Stimulated activated CD4-positive, alpha-beta T cell treated with anti-CD3 and anti-CD28 coated beads, Interleukin-4, amount 100 ng/mL, for 4 hours (primary cell): ENCODE data around the gene MS4A6A.
"Not testable (repeated sequence)": the region's sequence is repeated elsewhere in the genome, so short reads cannot be mapped to it uniquely, and the experiment has no call there.

Experiments
- DNase-seq, 2 experiments: peaks; one replicate each; pipeline ENCODE4 v3.0.0-alpha.2; 2020

The MS4A6A gene

DNA sequence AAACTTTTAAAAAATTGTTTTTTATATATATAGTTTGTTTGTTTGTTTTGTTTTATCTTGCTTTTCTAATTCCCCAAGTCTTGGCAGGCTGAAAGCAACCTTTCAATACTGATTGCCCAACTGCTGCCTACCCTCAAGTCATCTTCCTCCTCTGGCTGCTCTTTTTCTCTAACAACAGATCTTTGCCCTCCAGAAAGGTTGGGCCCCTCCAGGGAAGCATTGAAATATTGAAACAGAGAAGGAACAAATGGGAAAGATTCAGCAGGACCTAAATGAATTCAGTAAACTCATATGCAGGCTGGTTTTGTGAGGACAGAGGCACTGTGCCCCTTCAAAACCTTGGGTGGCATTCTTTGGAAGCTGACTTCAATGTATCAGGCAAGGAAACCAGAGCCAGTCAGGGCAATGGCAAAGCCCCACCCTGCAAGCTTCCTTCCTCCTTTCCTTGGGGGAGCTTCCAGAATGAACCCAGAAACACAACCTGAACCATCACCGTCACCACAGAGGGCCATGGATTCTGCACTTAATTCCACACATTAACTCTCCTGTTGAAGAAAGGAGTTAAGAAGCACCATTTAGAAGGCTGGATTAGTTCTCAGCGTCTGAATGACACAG is 815 bp upstream of the MS4A6A start:
- DNase-seq, result no peak

DNA sequence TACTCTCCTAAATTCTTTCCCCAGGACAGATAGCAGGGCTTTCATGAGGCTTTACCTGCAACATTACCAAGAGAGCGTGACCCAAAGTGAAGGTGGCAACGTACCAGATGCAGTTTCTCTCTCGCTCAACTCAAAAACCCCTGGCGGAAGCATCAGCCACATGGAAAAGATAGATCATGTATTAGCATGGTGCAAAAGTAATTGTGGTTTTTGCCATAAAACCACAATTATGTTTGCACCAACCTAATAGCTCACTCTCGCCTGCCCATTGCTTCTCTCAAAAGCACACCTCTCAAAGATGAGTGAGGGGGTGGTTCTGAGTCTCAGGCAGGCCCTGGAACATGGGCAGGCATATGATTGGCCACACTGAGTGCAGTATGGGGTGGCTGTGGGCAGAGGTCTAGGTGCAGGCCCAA is 7.0 kb downstream of the MS4A6A start:
- DNase-seq, result no peak

DNA sequence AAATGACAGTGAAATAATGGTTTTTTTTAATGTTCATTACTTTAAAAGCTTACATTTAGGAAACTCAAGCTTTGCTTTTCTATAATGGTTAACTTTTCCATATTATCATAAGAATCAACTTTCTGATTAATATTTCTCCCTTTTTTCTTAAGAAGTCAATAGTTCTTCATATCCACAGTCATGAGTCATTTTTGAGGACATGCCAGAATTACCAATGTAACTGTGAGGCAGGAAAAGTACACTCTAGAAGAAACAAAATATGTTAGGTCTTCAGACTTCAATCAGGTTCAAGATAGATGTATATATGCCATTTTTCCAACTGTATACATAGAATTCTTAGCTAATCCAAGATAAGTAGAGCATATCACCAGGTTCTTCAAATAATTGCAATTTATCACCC is 10.9 kb downstream of the MS4A6A start:
- no peak for DNase-seq

DNA sequence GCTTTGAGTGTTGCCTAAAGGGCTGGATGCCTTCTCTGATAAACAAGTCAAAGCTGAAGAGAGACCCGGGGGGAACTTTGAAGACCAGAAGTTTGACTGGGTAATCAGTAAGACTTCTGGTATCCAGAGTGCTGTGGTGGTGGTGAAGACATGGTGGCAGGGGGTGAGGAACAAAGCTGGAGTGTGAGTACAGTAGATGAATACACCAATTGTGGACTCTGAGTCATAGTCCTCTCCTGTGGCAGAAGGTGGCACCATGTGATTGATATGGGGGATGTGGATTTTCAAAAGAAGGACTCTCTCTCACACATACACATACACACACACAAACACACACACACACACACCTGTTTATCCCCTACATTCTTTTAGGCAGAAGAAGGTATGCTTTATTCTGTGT is 12.3 kb downstream of the MS4A6A start:
- DNase-seq, result no peak

DNA sequence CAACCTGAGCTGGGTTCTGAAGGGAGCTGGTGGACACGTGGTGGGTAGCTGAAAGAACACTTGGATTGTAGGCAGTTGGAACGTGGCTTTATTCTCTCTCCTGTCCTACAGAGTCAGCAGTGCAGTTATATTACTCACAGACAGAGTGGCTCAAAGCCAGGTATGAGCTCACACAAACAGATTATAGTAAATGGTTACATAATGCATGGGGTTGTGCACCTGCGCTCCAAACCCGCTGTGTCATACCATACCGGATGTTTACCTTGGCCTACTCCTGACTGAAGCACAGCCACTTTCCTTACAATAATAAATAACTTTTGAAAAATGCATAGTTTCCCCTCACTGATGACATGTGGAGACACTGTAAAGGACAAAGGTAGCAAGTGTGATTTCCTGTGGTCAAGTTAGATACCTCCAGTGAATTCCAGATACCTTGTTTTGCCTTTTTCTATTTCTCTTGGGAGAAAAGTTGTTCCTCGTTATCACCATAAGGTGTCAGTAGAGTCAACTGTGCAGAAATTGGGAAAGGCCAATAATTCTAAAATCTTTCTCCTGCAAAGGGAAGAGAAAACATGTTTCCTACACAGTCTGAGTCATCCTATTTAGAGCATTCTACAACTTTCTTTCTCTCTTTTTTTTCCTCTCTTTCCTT is 13.5 kb downstream of the MS4A6A start:
- DNase-seq, result no peak

DNA sequence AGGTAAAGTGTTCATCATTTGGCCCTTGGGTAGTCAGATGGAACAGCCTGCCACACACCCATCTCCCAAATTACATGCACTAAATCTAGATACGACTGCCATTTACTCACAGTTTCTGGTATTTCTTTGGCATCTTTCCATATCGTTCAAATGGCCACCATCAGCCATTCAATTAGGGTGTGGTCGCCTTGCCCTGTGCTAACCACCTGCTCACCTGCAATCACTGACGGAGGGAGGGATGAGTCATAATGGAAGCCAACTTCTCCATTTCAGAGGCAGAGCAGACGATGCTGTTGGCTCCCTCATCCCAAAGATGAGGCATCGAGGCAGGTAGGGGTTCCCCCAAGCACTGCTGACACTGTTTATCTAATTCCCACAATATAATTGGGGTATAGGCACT is 14.6 kb downstream of the MS4A6A start:
- DNase-seq, result no peak

DNA sequence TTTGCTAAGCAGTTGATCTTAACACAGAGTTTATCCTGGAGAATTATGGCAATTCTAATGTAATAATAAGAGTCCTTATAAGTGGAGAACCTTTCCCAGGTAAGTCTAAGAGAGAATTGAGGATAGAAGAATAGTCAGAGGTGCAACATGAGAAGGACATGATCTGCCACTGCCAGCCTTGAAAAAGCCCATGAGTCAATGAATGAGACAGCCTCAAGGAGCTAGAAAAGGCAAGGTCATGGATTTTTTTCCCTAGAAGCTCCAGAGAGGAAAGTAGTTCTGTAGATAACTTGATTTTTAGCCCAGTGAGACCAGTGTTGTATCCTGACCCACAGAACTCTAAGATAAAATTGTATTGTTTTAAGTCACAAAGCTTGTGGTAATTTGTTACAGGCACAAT is 16.9 kb downstream of the MS4A6A start:
- no peak for DNase-seq

DNA sequence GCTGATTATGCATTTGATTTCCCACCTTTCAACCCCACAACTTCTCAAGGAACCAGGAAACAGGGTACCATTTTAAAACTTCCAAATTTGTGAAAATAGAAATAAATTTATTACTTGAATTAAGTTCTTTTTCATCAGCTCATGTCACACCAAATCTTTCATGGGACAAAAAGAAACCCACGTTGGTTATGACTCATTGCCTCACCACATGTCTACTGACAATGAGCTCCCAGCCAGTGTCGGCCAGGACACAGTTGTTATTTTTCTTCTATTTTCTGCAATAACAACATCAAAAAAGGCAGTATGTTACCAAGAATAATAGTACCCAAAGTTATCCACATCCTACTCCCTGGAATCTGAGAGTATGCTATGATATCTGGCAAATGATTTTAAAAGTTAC is 17.3 kb downstream of the MS4A6A start:
- DNase-seq, result no peak

DNA sequence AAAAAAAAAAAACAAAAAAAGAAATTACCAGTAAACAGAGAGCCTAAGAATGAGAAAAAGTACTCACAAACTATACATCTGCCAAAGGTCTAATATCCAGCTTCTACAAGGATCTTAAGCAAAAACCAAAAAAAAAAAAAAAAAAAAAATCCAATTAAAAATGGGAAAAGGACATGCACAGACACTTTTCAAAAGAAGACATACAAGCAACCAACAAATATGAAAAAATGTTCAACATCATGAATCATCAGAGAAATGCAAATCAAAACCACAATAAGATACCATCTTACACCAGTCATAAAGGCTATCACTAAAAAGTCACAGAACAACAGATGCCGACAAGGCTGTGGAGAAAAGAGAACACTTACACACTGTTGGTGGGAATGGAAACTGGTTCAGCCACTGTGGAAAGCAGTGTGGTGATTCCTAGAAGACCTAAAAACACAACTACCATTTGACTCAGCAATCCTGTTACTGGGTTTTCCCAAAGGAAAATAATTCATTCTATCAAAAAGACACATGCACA is 18.3 kb downstream of the MS4A6A start:
- DNase-seq, result no peak

DNA sequence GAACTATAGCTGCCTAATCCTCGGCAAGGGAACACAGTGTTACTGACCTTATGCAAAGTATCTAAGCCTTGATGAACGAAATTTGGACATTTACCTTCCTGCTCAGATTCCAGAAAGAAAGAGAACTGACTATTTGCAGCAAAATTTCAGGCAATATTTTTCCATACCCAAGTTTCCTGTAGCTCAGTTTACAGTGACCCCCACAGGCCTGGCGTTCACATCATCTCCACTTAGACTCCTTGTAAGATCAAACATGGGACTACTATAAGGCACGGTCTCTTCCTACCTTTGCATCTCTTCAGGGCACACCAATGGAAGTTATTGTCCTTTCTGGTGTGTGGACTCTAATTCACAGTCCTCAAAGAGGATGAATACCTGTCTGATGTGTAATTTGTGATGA is 21.1 kb downstream of the MS4A6A start:
- DNase-seq, result no peak

DNA sequence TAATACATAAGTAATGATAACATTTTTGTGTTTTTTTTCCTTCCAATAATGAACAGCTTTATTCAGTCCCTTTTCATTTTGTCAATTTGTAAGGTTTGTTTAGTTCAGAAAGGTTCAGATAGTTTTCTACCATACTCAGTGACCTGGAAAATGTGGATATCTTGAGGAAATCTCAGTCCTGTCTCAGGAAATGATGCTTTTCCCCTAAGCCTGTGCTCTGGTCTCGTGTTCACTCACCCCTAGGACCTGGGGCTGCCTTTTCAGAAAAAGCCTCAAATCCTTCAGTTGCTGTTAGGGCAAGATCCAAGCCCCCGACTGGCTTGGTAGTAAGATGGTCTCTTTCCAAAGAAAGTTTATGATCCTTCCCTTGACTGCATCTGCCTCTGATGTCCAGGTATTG is 21.8 kb downstream of the MS4A6A start:
- DNase-seq, result no peak

DNA sequence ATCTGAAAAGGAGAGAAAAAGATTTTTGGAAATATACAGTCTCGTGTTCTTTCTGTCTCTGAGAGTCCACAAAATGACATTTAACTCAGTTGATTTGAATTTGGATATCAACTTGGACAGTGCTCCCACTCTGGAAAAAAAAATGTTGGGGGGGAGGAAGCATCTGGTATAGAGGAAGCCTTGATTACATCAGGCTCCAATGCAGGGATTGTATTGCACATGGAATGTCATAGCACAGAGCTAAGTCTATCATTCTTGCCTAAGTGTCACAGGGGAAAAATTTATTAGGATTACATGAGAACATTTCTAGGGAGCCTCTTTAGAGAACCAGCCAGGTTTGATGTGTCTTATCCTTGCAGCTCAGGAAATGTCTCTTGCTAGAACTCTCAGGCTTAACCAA is 23.0 kb downstream of the MS4A6A start:
- no peak for DNase-seq

DNA sequence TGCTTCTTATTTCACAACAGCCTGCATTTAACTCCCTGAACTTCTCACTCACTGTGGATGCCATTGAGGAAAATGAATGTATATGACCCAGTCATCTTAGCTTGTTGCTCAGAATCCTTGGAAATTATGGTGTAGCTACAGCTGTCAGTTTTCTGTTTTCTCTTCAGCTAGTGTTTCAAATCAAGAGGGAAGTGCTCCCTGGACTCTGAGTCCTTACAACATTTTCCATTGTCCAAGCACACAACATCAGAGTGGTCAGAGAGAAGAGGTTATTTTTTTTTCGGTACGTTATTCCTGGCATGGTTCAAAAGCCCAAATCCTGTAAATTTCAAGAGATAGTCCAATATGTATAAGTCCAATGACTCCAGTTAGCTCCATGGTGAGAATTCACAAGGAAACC is 23.6 kb downstream of the MS4A6A start:
- DNase-seq, result no peak

DNA sequence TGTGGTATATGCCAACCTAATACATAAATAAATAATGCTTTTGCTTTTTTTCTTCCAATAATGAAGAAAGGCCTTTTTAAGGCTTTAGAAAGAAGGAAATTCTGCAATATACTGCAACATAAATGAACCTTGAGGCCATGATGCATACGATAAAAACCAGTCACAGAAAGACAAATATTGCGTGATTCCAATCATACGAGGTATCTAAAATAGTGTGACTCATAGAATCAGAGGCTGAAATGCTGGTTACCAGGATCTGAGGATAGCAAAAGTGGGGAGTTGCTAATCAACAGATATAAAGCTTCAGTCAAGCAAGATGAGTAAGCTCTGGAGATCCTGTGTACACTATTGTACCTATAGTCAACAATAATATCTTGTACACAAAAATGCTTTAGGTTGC is 24.2 kb downstream of the MS4A6A start:
- DNase-seq, result no peak

DNA sequence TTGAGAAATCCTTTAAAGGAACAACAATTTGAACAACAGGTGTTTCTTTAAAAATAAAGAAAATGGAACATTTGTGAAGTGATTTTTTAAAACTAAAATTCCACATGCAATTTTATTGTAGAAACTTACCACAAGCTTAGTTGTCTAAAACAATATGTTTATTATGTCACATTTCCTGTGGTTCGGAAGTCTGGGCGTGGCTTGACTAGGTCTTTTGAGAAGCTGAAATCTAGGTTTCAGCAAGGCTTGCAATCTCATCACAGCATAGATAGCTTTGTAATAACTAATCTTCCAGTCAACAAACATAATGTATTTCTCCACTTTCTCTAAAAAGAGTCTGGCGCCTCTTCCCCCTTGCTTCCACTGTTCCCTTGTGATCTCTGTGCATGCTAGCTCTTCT is 27.0 kb downstream of the MS4A6A start:
- DNase-seq, result no peak

DNA sequence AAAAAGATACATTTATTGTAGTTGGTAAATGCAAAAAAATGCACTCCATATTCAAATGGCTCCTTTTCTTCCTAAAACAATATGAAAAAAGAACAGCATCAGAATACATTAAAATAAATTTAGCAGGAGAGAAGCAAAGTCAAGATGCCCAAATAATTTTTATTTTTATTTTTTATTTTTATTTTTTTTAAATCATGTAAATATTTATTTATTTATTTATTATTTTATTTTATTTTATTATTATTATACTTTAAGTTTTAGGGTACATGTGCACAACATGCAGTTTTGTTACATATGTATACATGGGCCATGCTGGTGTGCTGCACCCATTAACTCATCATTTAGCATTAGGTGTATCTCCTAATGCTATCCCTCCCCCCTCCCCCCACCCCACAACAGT is 30.2 kb downstream of the MS4A6A start:
- DNase-seq, result not testable (repeated sequence)

DNA sequence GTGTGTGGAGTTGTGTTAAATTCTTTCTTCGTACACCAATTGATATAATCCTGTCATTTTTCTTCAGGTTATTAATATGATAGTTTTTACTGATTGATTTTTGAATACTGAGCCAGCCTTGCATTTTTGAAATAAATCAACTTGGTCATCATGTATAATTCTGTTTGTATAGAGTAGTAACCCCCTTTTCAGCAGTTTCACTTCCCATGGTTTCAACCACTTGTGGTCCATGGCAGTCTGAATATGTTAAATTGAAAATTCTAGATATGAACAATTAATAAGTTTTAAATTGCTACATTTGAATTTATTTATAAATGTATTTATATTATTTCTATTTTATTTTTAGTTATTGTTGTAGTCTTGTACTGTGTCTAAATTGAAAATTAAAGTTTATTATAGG is 32.6 kb downstream of the MS4A6A start:
- no peak for DNase-seq

DNA sequence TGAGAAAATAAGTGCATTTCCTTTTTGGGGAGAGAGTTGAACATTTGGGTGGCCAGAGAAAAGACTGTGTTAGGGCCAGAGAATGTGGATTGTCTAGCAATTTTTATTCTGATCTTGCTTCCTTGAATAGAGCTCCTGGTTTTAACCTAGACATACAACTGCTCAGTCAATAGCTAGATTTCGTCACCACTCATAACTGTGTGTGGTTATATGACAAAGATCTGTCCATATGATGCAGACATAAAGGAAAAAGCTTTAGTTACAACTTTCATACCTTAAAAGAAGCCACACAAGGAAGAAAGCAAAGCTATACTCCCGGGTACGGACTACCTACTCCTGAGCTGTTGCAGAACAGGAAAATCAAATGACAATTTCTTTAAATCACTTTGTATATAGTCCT is 37.2 kb downstream of the MS4A6A start:
- no peak for DNase-seq

DNA sequence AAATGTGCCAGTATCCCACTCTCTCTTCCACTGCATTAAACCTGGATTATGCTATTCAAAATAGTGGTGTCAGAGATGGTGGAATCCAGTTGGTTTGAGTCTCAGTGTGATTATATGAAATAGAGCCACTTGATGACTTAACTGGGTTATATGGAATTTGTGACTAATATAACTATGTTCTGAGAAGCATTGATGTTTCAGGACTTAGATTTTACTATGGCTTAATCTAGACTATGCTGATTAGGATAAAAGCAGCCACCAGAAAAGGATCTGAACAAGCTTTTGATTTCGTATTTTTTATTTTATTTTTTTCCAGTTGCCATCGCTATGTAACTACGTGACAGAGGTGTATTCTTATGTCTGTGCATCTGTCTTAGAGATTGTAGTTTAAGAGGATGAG is 39.1 kb downstream of the MS4A6A start:
- DNase-seq, result no peak

DNA sequence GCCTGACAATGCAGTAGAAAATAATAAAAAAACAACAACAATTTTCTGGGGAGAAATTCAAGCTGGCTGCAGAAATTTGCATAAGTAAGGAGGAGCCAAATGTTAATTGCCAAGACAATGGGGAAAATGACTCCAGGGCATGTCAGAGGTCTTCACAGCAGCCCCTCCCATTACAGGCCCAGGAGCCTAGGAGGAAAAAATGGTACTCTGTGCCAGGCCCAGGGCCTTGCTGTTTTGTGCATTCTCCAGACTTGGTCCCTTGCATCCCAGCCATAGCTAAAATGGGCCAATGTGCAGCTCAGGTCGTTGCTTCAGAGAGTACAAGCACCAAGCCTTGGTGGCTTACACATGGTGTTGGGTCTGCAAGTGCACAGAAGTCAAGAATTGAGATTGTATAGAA is 49.0 kb downstream of the MS4A6A start:
- DNase-seq, result no peak

DNA sequence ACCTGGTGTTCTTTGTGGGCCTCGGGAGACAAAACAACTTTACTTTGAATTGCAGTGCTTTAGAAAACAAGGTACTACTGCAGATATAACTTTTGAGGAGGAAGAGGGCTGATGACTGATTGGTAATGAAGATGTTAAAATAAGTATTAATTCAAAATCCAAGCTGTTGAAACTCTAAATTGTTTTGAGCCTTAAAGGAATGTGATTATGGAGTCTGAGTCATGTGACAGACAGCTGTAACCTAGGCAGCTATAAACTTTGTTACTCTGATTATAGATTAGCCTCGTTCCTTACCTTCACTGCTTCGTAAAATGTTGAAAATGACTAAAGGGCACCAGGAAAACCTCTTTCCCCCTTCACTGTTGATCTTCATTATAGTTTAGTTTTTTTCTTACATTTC is 51.0 kb downstream of the MS4A6A start:
- DNase-seq, result no peak

DNA sequence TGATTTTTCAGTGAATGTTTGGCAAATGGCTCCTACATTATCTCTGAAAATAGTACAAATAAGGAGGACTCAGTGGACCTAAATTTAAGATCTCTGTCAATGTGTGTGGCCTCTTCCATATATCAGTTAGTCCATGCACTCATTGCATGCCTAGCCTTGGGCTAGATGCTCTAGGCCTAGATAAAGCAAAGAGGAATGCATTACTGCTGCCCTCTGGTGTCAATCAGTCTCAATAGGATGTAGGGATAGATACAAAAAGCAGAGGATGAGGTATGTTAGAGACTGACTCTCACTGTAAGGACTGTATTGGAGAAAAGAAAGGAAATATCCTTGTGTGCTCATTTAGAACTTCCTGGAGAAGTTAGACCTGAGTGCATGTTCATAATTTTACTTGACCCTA is 52.4 kb downstream of the MS4A6A start:
- DNase-seq, result no peak

DNA sequence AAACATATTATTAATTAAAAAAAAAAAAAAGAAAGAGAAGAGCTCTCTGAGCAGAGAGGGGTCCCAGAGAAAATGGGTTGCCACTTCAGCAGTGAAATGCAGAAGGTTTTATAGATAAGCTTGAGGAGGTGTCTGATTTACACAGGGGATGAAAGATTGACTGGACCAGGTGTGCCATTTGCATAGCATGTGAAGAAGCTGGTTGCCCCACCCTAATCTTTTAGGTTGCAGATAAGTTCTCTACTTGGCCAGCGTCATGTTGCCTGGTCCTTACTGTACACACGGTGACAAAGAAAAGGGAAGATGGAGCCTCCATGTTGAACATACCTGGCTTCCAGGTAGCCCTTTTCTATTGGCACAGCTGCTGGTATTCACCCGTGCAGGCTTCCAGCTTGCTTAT is 53.0 kb downstream of the MS4A6A start:
- no peak for DNase-seq

DNA sequence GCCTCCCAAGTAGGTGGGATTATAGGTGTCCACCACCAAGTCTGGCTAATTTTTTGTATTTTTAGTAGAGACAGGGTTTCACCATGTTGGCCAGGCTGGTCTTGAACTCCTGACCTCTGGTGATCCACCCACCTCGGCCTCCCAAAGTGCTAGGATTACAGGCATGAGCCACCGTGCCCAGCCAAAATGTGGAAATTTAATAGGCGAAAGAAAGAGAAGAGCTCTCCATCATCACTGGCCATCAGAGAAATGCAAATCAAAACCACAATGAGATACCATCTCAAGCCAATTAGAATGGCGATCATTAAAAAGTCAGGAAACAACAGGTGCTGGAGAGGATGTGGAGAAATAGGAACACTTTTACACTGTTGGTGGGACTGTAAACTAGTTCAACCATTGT is 54.0 kb downstream of the MS4A6A start:
- DNase-seq, result not testable (repeated sequence)

DNA sequence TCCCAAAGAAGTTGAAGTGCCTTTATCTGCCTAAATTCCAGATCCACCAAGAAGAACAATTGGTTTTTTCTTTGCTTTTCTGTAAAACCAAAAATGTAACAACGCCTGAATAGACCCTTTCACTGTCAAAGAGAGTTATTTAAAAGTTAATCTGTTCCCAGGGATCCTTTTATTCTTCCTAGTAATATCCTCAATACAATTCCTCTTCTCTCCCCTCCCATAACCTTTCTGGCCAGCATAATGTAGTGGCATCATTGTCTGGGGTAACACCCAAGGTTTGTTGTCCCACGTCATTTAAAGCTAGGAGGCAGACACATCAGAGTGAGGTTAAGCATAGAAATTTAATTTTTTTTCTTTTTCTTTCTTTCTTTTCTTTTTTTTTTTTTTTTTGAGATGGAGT is 54.5 kb downstream of the MS4A6A start:
- DNase-seq, result no peak
